HG02981 (cell line): Measurements from ENCODE around the gene GATA3.
"Not testable (repeated sequence)": the region's sequence is repeated elsewhere in the genome, so short reads cannot be mapped to it uniquely, and the experiment has no call there.

ENCODE experiments used
- ATAC-seq: cut with Tn5 transposase; IDR thresholded peaks from one replicate; pipeline ENCODE4 v1.9.1; 2021; ENCODE audit warnings: mild to moderate bottlenecking, moderate library complexity; ENCODE audit not compliant: unreplicated experiment

The GATA3 gene

DNA sequence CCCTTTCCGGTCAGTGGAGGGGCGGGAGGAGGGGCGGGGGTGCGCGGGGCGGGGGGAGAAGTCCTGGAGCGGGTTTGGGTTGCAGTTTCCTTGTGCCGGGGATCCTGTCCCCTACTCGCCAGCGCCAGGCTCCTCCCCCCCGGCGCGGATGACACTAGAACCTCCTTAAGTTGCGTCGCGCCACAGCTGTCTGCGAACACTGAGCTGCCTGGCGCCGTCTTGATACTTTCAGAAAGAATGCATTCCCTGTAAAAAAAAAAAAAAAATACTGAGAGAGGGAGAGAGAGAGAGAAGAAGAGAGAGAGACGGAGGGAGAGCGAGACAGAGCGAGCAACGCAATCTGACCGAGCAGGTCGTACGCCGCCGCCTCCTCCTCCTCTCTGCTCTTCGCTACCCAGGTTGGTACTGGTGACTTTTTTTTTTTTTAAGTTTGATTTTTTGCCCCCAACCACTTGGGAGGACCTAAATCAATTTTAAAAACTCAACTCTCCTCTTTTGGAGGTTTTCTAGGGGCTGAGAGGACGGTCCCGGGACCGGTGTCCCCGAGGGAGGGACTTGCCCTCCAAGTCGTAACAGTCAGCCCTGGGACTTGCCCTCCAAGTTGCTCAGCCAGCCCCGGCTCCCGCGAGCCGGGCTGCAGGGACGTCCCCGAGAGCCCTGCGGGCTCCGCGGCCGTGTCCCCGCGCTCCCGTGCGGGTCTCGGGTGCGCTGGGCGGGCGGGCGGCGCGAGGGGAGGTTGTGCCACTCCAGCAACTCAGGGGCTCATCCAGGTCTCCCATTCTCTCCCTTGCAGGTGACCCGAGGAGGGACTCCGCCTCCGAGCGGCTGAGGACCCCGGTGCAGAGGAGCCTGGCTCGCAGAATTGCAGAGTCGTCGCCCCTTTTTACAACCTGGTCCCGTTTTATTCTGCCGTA, at the start of gene GATA3:
GATA3 (plus strand) TSS at position 195 of the 914 bp plus-strand sequence. CDS start 968 bp downstream, outside the sequence.
- ATAC-seq: peak; percentile 32

GRCh38 chr10:8006274-8006999, 48.1 kb upstream of the GATA3 start:
- ATAC-seq: no peak

GRCh38 chr10:8009031-8009430, 45.5 kb upstream of the GATA3 start:
- ATAC-seq: no peak

DNA sequence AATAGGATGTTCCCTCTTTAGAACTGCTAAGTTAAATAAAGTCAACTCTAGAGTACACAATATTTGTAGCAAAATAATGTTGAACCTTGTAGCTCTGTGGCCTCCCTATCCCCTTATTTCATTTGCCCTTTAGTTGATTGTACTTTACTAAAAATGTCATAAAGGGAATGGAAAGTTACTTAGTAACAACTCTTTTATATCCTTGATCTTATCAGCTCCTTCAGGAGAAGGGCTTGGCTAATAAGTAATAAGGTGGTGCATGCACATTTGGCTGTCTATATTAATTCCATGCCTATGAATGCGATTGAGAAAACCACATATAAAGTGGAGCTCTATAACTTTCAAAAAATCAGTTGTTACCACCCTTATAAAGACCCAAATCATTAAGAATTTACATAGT, 41.5 kb upstream of the GATA3 start:
- ATAC-seq: no peak

- no peak for ATAC-seq
These were observed 40.9 kb upstream of the GATA3 start for GRCh38 chr10:8013619-8014018.

DNA sequence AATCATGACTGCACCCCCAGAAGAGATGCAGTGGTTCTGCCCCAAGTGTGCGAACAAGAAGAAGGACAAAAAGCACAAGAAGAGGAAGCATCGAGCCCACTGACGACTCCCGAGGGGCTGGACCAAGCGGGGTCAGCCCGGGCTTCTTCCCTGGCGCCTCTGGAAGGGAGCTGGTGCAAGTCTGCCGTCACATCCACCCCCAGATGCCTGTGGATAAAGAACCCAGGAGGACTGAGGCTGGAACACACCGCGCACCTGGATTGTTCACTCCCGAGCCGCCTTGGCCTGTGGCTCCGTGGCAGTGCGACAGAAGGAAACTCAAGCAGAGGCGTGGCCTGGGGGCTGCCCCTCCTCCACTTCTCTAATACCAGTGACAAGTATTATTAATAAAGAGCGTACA, 39.8 kb upstream of the GATA3 start:
- ATAC-seq: no peak

GRCh38 chr10:8017277-8017676, 37.2 kb upstream of the GATA3 start:
- no peak for ATAC-seq

GRCh38 chr10:8023321-8023720, 31.2 kb upstream of the GATA3 start:
- no peak for ATAC-seq

- no peak for ATAC-seq
These were observed 30.6 kb upstream of the GATA3 start for GRCh38 chr10:8023851-8024250.

DNA sequence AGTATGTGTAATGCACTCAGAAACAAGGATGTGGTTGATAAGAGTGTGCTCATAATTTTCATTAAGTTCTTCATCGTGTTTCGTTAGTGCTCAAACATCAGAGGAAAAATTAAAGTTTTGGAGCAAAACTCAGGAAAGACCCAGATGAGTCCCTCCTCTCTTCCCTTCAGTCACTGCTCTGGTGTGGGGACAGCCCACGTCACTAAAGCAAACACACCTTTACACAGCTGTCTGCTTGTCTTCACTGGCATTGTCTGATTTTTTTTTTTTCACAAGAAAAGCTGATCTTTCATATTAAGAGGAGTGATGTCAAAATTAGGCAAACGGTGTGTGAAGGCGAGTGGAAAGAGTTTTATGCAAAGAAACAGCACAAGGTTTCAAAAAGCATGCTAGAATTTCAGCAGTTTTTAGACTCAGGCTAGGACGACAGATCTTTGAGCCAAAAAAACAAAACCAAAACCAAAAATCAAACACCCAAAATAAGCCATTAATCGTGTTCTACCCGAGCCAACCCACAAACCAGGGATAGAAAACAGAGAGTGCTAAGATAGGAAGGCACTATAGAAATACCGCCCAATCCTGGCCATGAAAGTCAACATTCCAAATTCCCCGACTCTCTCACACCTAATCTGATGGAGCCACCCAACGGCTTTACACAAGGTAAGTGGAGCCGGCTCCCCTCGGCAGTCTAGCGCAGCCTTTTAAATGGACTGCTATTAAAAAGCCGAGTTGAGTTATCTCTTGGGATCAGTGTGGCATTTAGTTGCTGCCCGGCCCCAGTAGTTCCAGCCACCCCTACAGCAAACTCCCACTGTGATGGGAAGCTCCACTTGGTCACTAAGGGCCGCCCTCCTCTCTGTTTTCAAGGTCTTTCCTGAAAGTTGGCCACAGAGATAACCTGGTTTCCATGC, 27.9 kb upstream of the GATA3 start:
- ATAC-seq: no peak

- ATAC-seq: not testable (repeated sequence)
These were observed 23.3 kb upstream of the GATA3 start for GRCh38 chr10:8031211-8031610.

DNA sequence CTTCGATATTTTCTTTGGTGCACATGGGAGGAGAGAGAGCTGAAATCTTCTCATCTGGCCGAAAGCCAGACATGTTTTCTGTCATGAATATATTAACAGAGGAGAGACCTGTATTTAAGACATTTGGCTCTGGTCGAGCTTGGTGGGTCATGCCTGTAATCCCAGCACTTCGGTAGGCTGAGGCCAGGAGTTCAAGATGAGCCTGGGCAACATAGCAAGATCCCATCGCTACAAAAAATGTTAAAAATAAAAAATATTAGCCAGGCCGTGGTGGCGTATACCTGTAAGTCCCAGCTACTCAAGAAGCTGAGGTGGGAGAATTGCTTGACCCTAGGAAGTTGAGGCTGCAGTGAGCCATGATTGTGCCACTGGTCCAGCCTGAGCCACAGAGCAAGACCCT, 21.9 kb upstream of the GATA3 start:
- ATAC-seq: no peak

DNA sequence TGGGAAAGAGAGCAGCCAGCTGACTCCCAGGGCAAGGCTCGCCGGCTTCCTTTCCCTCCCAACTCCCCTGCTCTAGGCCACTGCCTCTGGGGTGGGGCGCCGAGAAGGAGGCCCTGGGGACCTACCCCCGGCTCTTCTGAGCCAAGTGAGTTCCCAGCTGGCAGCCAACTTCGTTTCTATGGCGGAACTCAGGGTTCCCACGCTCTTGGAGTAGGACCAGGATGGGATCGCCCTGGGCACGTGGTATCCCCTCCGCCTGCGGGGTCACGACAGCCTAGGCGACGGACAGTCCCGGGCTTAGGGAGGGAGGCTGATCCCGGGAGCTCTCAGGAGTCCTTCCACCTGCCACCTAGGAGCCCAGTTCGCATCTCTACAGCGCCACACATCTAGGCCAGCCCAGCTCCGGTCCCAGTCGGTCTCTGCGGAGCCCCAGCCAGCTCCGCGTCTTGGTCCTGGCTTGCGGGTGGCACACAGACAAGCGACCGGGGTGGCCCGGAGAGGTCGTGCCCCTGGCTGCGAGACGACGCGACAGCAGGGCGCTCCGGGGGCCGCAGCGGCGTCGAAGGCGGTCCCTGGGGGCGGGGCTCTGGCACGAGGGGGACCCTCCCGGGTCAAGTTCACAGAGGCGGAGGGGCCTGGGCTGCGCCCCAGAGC, 20.5 kb upstream of the GATA3 start:
- ATAC-seq: no peak

DNA sequence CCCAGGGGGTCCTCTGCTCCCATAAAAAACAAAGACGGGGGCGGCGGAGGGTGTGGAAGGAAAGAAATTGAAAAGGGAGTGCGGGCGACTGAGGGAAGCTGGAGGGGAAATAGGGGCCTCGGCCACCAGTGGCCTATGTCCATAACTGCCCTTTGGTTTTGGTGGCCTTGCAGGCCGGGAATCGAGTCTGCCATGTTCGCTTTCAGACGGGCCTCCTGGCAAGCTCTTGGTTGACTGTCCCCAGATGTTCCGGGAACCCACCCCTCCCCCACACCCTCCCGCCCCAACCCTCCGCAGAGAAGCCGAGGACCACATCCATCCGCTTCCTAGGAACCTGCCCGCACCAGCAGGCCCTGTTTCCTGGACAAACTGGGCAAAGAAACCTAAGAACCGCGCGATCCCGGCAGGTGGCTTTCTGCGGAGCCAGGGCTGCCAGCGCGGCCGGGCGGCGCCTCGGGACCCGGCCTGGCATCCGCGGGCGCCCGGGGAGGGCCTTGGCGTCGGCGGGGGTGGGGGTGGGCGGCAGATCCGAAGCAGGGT, 20.0 kb upstream of the GATA3 start:
- no peak for ATAC-seq

- no peak for ATAC-seq
These were observed 19.4 kb upstream of the GATA3 start for GRCh38 chr10:8035006-8035640.

- no peak for ATAC-seq
These were observed 18.6 kb upstream of the GATA3 start for GRCh38 chr10:8035641-8036470.

DNA sequence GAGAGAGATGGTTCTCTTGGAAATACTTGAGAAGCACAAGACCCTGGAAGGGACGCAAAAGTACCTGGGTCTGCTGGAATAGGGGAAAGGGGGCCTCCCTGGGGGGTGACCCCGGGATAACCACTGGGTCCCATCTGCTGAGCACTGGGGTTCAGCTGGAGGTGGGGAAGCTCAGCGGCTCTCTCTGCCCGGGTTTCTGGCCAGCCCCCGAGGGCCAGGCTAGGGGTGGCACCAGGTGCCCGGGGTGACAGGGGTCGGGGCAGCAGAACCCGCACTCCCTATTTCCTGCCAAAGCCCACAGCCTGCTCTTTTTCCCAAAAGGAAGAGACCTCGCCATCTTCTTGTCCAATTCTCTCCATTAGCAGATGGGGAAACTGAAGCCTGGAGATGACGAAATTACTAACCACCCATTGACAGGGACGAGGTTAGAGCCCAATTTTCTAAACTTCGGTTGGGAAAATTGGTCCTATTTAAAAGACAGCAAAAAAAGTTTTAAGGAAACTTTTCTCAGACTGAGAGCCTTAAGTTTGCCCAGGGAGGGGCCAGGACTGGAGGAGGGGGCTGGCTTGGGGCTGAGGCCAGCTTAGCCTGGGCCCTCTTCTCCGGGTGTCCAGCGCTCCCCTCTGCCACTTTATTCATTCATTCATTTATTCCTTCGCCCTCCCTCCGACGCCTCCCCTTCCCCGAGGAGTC, 17.8 kb upstream of the GATA3 start:
- ATAC-seq: no peak

- ATAC-seq: no peak
These were observed 17.2 kb upstream of the GATA3 start for GRCh38 chr10:8037199-8037801.
